SH-SY5Y (cell line): ENCODE measurements around the gene COL19A1.

ENCODE experiments used
- GATA2 ChIP-seq: IDR thresholded peaks from 2 replicates; pipeline ENCODE4 v1.6.1; 2011; ENCODE audit warnings: mild to moderate bottlenecking, low read depth, low read length
- GATA3 ChIP-seq: IDR thresholded peaks from 2 replicates; pipeline ENCODE4 v1.6.1; 2011; ENCODE audit warnings: low read depth, mild to moderate bottlenecking, low read length, moderate library complexity

DNA sequence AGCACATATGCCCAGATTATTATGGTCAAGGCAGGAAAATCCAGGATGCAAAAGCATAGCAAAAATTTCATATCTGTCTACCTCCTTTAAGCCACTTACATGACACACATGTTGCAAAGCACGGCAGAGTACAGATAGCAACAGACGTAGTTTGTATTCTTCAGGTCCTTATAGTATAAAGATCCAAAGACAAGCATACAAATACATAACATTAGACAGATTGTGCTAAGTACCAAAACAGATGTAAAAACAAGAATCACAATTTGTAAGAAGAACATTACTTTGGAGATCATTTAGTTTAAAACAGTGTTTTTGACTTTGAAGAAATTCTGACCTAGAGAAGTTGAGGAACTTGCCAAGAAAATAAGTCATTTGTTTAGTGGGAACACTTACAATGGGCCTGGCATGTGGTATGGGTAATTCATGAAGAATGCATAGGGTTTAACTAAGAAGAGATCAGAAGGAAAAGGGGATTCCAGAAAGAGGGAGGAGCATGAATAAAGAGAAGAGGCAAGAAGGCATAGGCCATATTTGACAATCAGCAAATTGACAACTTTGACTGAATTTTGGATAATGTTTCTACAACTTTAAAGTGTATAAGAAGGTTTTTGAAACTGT is 39.0 kb upstream of the COL19A1 start:
- TF ChIP-seq GATA2: no peak
- TF ChIP-seq GATA3: no peak
